ENCODE measurements around the gene TET2.

The TET2 gene

GRCh38 chr4:105240037-105240436, 93.4 kb downstream of the TET2 start:
- Histone ChIP-seq H3K27me3 (ENCODE audit: control insufficient read depth, insufficient read depth, low read length) (no peaks in the 10 kb centered on the region), H3K79me2 (no peaks in the 10 kb centered on the region), H3K9me3 (ENCODE audit: control insufficient read depth, low read length) (no peaks in the 10 kb centered on the region), H3K4me2 (ENCODE audit: low read length) (no peak overlapping the region), H2AFZ (no peak overlapping the region), H3K9ac (no peak overlapping the region), H3K27ac (no peak overlapping the region), H3K4me1 (no peaks in the 10 kb centered on the region), H3K4me3 (ENCODE audit: low read depth, low read length) (no peak overlapping the region), H3K36me3 (ENCODE audit: control insufficient read depth, insufficient read depth, low read length) (no peaks in the 10 kb centered on the region)
- TF ChIP-seq, protein P1, sequence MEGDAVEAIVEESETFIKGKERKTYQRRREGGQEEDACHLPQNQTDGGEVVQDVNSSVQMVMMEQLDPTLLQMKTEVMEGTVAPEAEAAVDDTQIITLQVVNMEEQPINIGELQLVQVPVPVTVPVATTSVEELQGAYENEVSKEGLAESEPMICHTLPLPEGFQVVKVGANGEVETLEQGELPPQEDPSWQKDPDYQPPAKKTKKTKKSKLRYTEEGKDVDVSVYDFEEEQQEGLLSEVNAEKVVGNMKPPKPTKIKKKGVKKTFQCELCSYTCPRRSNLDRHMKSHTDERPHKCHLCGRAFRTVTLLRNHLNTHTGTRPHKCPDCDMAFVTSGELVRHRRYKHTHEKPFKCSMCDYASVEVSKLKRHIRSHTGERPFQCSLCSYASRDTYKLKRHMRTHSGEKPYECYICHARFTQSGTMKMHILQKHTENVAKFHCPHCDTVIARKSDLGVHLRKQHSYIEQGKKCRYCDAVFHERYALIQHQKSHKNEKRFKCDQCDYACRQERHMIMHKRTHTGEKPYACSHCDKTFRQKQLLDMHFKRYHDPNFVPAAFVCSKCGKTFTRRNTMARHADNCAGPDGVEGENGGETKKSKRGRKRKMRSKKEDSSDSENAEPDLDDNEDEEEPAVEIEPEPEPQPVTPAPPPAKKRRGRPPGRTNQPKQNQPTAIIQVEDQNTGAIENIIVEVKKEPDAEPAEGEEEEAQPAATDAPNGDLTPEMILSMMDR (IDR thresholded peaks at IDR 0.05) = no peak

- Histone ChIP-seq H2AFZ (no peak overlapping the region), H3K79me2 (no peaks in the 10 kb centered on the region), H3K27me3 (ENCODE audit: control insufficient read depth, insufficient read depth, low read length) (no peaks in the 10 kb centered on the region), H3K4me2 (ENCODE audit: low read length) (no peak overlapping the region), H3K27ac (no peak overlapping the region), H3K9me3 (ENCODE audit: control insufficient read depth, low read length) (no peaks in the 10 kb centered on the region), H3K36me3 (ENCODE audit: control insufficient read depth, insufficient read depth, low read length) (no peaks in the 10 kb centered on the region), H3K4me1 (no peaks in the 10 kb centered on the region), H3K4me3 (ENCODE audit: low read depth, low read length) (no peak overlapping the region), H3K9ac (no peak overlapping the region)
- TF ChIP-seq, protein P1 (IDR thresholded peaks at IDR 0.05) = no peak
Measured at GRCh38 chr4:105241451-105241850, 94.8 kb downstream of the TET2 start.

- TF ChIP-seq, protein P1 (IDR thresholded peaks at IDR 0.05) = no peak
- H3K9ac ChIP-seq = no peak overlapping the region
- H3K4me1 ChIP-seq = no peaks in the 10 kb centered on the region
- H3K79me2 ChIP-seq = no peaks in the 10 kb centered on the region
- no peak overlapping the region for H3K4me3 ChIP-seq (ENCODE audit: low read depth, low read length)
- H3K27ac ChIP-seq = no peak overlapping the region
- no peak overlapping the region for H2AFZ ChIP-seq
- no peak overlapping the region for H3K4me2 ChIP-seq (ENCODE audit: low read length)
- no peaks in the 10 kb centered on the region for H3K27me3 ChIP-seq (ENCODE audit: control insufficient read depth, insufficient read depth, low read length)
- H3K36me3 ChIP-seq (ENCODE audit: control insufficient read depth, insufficient read depth, low read length) = no peaks in the 10 kb centered on the region
- no peaks in the 10 kb centered on the region for H3K9me3 ChIP-seq (ENCODE audit: control insufficient read depth, low read length)
Measured at GRCh38 chr4:105243446-105243845, 96.8 kb downstream of the TET2 start.

DNA sequence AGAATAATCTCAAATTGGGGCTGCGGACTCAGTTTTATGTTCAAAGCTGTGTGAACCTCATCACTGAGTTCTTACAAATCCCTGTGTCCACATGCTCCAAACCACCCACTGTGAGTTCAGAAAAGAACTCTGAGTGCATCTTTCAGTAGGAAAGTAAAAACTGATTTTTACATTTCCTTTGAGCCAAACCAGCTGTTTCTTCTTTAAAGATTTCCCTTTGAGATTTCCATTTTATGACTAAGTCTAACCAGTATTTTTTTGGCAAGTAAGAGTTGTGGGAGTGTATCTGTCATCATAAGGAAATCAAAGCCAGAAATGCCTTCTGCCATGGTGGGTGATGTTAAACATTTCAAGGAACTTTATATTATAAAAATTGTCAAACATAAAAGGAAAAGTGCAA, 100.0 kb downstream of the TET2 start:
- H3K4me2 ChIP-seq (ENCODE audit: low read length) = no peak overlapping the region
- H3K27me3 ChIP-seq (ENCODE audit: control insufficient read depth, insufficient read depth, low read length) = no peaks in the 10 kb centered on the region
- H2AFZ ChIP-seq = no peak overlapping the region
- H3K79me2 ChIP-seq = no peaks in the 10 kb centered on the region
- no peak overlapping the region for H3K27ac ChIP-seq
- no peak overlapping the region for H3K9ac ChIP-seq
- H3K4me3 ChIP-seq (ENCODE audit: low read depth, low read length) = no peak overlapping the region
- H3K9me3 ChIP-seq (ENCODE audit: control insufficient read depth, low read length) = no peaks in the 10 kb centered on the region
- H3K36me3 ChIP-seq (ENCODE audit: control insufficient read depth, insufficient read depth, low read length) = no peaks in the 10 kb centered on the region
- TF ChIP-seq, protein P1 (IDR thresholded peaks at IDR 0.05) = no peak
- H3K4me1 ChIP-seq = no peaks in the 10 kb centered on the region

DNA sequence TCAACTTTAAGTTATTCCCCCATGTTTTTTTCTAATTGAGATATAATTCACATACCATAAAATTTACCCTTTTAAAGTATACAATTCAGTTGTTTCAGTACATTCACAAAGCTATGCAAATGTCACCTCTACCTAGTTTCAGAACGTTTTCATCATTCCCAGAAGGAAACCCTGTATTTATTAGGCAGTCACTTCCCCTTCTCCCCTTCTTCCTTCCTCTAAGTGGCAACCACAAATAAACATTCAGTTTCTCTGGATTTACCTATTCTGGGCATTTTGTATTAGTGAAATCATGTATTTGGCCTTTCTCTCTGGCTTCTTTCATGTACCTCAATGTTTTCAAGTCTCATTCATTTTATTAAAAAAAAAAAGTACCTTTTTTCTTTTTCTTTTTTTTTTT, 101.9 kb downstream of the TET2 start:
- TF ChIP-seq, protein P1 (IDR thresholded peaks at IDR 0.05) = no peak
- H3K79me2 ChIP-seq = no peaks in the 10 kb centered on the region
- H3K27ac ChIP-seq = no peak overlapping the region
- no peaks in the 10 kb centered on the region for H3K36me3 ChIP-seq (ENCODE audit: control insufficient read depth, insufficient read depth, low read length)
- H3K4me1 ChIP-seq = no peaks in the 10 kb centered on the region
- H3K9me3 ChIP-seq (ENCODE audit: control insufficient read depth, low read length) = no peaks in the 10 kb centered on the region
- no peak overlapping the region for H3K9ac ChIP-seq
- H2AFZ ChIP-seq = no peak overlapping the region
- H3K4me3 ChIP-seq (ENCODE audit: low read depth, low read length) = no peak overlapping the region
- no peaks in the 10 kb centered on the region for H3K27me3 ChIP-seq (ENCODE audit: control insufficient read depth, insufficient read depth, low read length)
- H3K4me2 ChIP-seq (ENCODE audit: low read length) = no peak overlapping the region
